ENCODE measurements around the gene LIFR.

The LIFR gene

DNA sequence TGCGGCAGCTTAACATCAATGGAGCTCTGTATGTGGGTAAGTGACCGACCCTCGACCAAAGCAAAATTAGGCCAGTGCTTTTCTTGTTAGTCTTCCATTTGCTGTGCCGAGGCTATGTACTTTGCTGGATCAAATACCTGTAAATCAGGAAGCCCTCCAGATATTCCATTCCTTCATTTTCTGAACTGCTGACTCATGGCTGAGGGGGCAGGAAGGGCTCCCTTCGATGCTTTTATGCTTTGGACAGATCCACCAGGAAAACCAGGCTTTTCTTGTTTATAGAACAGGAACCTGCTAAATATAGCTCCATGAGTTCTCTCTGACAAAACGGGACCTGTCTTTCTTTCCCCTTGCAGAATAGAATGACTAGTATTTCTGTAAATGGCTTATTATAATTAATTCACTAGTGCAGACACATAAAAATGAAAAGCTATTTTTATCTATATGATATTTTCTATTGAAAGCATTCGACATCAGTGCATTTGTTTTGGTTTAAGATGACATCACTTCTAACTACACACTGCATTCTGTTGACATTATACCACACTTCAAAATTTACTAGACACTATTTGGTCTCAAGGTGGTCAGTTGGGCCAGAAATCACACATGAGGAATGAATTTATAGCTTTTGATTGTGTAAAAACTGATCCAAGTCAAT, 93.3 kb downstream of the LIFR start:
- DNase-seq: no peak

DNA sequence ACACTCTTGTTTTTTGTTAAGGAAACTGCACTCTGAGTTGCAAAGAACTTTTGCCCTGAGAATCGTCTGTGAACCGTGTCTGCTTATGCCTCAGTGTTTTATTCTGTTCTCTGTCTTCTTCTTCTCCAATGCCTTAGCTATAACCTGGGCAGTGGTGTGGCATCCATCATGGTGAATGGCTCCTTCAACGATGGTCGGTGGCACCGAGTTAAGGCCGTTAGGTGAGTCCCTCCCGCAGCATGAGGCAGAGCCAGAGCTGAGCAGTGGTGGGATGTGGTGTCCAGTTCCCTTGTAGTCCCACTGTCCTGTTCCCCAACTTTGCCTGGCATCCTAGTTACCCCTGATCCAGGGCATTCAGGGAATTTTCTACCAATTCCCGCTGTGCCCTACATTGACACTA, 98.3 kb downstream of the LIFR start:
- DNase-seq: no peak

DNA sequence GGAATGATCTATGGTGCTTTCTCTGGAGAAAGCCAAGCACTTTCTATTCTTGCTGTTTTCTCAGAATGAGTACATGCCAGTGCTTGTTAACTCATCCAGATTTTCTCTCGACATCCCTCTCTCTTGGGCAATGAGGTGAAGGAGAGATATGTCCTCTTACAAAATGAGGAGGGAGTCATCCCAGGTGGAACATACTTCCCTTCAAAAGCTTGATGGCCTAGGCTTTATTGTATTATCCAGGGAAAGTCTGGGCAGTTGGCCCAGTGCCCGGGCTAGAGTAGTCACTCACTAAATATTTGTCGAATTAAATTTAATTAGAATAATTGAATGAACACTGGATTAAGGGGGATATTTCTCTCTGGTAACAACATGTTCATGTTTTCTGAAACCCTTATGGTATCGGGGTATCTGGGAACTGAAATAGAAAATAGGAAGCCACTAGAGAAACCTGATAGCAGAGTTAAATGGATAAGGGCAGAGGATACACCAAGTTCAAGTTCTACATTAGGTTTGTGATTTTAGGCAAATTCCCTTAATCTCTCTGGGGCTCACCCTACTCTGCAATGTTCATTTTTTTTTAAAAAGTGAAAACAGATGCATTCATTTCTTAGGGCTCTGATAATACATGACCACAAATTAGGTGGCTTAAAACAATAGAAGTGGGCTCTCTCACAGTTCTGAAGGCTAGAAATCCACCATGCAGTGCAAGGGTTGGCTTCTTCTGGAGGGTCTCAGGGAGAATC, 99.6 kb downstream of the LIFR start:
- DNase-seq: no peak

DNA sequence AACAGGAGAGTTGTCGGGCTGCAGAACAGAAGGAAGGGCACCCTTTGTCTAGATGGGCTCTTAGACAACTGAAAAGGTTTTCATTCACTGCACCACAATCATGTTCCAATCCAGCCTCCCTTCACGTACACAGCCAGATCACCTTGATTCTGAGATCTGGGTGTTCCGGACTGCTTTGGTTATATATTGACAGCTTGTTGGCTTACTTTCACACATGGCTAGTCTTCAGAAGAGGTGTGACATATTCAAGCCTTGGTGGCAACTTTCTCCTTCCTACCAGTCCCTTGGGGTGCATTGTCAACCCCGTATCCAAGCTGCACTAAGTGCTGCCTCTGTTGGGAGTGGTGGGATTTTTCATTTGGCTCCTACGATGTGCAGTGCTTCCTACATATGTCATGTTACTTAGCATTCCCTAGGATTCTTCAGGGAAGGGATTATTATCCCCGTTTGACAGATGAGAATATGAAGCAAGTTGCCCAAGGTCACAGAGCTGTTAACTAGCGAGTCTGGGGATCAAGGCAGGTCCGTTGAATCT, 100.6 kb downstream of the LIFR start:
- DNase-seq: no peak

DNA sequence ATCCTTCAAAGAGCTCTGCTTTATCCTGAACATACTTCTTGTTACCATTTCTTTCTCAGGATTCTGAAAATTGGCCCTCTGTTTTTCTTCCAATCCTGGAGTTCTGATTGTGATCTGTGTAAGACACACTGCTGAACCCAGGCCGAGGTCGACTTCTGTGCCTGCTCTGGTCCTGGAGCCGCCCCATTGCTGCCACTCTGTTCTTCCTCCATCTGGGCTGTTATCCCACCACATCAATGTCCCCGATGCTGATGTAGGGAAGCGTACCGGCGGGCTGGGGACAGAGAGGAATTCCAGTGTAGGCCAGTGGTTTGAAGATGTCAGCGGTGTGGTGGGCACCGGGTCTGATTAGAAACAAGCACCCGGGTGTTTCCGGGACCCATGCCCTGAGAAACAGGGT, 102.5 kb downstream of the LIFR start:
- DNase-seq: no peak

DNA sequence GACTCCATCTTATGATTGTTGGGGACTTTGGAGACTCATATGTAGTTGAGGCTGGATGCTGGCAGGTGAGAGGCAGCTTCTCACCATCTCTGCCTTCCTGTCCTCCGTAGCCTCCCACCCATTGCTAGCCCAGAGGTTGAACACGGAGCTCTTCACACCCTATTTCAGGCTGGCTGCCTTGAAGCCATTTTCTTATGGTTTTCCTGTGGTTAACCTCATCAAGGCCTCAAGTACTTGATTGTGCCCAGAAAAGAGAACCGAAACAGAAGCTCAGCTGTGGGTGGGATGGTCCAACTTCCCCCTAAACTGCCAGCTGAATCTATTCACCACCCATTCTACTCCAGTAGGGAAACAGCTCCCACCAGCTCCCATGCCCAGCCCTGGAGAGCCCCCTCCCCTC, 102.9 kb downstream of the LIFR start:
- no peak for DNase-seq

DNA sequence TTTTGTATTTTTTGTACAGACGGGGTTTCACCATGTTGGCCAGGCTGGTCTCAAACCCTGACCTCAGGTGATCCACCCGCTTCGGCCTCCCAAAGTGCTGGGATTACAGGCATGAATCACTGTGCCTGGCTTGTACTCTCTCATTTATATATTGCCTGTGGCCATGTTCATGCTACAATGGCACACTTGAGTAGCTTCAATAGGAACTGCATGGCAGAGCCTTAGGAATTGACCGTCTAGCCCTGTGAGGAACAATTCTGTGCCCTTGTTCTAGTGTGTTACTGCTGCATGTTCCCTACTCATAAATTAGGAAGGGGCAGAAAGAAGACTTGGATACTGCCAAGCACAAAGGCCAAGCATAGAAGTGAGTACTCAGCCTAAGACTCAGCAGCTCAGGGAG, 104.2 kb downstream of the LIFR start:
- DNase-seq: no peak

DNA sequence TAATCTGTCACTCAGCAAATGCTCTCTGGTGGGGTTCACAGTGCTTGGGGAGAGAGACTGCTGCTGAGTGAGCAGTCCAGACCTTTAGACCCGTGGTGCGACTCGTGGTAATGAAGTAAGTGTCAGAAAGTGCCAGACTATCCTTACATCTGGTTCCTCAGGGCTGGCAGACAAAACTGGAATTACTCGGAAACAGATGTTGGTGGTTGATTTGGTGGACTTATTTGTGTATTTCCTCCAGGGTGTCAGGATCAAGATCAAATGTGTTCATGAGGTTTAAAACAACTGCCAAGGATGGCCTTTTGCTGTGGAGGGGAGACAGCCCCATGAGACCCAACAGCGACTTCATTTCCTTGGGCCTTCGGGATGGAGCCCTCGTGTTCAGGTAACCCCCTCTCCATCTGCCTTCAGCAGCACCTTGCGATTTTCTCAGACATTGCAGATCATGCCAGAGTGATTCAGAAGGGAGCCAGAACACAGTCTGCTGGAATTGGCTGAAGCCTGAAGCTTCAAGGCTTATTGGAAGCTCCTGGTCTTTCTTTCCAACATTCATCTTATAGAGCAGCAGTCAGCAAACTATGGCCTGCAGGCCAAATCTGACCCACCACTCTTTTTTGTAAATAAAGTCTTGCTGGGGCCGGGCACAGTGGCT, 105.2 kb downstream of the LIFR start:
- DNase-seq: no peak

DNA sequence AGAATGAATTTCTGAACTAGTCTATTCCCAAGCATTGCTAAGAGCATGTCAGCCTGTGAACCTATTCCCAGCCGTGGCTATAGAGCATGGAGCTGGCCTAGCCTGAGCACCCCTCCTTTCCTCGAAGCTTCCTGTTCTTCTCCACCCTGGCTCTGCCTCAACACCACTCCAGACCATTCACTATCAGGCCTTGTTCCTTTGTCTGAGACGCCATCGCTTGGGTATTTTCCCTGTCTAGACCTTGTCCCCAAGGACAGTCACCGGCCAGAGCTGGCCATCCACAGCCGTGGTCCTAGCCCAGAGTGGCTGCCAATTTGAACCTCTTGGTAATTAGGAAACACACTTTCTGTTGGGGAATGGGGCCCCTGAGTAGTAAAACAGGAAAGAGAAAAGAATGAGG, 105.8 kb downstream of the LIFR start:
- no peak for DNase-seq

DNA sequence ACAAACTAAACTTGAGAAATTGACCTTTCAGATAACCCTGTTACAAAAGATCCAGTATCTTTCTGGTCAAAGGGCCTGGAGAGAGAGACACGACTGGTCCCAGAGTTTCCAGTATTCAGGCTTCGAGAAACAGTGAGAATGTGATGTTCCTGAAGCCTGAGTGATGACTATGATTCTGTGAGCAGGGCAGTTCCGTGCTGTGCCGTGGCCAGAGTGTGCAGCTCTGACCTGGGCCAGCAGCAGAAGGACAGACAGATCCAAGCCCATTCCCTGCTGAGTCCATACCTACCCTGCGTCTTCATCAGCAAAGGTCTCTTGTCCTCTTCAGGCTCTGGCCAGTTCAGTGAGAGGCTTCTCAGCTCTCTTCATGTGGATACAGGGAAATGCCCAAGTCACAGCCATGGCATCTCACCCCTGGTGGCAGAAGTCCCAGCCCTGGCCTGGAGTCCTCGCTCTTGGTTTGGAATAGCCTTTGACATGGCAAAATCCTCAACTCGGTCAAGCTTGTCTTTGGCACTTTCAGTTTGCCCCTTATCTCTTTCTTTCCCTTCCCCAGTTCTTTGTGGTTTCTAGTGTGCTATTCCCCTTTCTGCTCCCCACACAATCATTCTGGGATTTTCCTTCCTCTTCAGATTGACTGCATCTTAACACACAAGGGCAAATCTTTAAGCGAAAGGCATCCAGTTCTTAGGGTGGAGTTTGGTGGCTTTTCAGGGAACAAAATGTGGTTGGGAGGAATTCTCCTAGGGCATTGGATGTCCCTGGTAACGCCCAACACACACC, 107.7 kb downstream of the LIFR start:
- DNase-seq: no peak

DNA sequence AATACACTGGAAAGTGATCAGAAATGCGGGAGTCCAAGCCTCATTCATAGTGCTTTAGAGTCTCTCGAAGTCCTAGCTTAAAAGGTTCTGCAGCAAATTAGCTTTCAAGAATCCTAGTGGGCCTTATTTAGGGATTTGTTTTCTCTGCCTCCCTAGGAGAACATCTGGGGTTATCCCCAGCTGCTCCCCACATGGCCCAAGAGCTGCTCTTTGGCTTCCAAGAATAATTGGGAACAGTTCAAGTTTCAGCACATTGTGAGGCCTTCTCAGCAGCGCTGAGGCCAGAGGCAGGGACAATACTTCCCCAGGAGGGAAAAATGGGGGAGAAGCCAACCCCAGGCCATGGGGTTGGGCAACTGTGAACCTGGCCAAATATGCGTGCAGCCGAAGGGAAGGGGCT, 108.7 kb downstream of the LIFR start:
- no peak for DNase-seq

DNA sequence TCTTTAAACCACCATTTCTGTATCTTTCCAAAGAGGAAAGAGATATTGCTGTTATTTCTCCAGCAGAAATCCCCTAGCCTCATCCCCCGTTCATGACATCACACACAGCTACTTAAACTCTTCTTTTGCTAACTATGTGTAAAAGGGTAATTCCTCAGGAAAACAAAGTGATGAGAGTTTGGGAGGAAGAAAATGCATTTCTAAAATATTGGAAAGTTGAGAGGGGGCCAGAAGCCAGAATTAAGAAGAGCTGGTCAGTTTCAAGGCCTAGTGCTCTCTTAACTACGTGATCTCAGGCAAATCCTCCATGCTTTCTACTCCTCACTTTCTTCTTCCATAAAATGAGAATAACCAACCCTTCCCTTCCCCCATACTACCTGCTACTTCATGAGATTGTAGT, 109.4 kb downstream of the LIFR start:
- no peak for DNase-seq

DNA sequence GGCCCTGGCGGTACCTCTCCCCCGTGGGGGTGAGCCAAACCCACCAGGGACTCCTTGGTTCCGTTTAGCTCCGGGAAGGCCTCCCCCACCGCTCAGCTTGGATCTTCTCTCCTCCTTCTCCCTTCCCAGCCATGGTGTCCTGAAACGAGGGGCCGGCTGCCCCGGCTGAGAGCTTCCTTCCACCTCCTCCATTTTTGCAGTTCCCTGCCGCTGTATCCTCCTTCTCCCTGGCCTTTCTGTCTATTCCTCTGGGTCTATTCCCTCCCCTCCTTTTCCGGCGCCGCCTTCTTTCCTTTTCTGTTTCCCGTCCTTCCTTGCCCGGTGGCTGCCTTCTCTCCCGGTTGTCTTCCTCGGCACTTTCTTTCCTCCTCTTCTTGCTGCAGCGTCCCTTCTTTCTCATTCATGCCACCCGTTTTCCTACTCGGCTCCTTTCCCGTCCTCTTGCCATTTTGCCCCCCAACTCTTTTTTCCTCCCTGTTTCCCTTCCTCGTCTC, 110.4 kb downstream of the LIFR start:
- no peak for DNase-seq

DNA sequence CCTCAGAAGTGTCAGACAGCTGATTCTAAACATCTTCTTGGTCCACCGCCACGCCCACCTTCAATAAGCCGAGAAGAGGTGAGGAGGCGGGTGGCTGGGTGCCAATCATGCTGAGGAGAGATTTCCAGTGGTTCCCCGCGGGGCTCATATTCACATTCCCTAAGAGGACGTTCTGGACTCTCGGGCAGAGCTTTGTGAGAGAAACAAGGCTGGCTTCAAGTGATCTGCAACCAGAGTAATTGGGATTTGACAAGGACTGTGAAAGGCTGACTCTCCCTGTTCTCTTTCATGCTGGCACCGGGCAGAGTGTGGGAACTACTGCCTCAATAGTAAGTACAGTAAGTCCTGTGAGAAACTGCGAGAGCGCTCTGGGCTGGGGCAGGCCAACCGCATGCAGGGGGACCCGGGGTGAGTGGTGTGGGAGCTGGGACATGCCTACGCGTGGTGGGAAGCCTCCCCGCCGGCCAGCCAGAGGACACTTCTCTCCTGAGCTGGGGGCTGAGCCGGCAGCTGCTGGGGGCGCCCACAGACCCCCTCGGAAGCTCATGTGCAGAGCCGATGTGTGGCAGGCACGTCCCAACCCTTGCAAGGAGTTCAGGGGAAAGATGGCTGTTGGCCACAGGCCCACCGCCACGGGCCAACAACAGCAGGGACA, 110.9 kb downstream of the LIFR start:
- no peak for DNase-seq

DNA sequence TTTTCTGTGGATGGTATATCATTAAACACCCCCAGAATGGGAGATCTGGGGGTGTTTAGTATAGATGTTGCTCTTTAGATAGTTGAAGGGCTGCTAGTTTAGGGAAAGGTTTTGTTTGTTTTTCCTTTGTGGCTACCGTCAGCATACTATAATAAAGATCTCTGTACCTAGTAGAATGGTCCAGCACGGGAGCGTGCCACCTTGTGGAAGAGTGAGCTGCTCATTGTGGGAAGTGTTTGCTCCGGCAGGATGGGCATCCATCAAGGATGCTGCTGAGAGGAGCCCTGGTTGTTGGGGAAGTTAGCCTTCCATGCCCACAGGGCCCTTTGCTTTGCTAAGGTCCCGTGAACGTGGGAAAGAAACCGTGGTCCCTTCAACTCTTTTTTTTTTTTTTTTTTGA, 113.1 kb downstream of the LIFR start:
- no peak for DNase-seq

DNA sequence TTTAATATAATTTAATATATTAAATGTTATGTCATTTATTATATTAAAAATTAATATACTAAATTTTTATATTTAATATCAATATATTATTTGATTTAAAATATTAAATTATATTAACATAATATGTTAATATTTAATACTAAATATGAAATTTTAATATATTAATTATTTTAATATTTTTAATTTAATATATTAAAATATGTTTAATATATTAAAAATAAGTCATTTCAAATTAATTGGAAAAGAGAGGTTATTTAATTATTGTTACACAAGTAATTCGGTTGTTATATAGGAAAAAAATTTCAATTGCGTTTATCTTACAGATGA, 114.2 kb downstream of the LIFR start:
- DNase-seq: no peak

DNA sequence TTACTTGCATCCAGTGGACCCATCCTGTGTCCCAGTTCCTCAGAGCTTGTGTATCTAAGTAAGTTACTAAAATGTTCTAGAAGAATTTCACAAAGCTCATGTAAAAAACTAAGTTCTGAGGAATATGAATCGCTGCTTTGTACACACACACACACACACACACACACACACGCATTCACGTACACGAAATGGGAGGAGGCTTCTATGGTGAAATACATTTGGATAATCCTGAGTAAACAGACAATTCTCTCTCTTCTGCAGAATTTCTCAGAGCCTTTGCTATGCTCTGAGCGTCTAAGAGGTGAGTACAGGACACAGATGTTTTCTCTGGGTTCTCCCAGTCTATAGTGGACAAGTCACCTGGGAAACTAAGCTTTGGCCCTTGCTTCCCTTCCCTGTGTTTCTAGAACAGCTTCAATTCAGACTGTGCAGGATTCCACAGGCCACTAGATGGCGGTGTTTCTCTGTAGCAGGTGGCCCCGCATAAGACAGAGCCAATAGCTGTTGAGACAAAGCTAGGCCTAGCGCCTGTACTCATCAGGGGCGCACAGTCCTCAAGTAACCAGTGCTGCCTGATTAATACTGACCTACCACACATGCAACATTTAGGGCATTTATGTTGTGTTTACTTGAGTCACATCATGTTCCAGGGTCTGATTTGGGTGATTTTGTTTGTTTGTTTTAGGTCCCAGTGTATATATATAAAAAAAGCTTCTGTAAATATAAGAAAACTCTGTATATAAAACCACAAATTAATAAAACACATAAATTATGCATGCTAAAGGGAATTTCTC, 114.8 kb downstream of the LIFR start:
- DNase-seq: peak; percentile 92

DNA sequence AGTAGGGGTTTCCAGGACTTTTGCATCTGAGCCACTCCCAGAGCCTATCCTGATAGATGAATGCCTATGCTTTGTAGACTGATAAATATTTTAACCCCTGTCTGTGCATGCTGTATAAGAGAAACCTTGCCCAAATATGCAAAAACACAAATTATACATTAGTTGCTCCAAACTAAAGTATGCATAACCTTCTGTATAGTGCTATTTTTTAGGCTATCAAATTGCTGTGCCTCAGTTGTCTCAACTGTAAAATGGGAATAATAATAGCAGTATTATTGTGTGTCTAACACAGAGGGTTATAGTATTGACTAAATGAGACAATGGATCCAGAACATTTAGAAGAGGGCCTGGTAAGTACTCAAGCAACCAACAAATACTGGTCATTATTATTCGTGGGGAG, 117.7 kb downstream of the LIFR start:
- DNase-seq: no peak

DNA sequence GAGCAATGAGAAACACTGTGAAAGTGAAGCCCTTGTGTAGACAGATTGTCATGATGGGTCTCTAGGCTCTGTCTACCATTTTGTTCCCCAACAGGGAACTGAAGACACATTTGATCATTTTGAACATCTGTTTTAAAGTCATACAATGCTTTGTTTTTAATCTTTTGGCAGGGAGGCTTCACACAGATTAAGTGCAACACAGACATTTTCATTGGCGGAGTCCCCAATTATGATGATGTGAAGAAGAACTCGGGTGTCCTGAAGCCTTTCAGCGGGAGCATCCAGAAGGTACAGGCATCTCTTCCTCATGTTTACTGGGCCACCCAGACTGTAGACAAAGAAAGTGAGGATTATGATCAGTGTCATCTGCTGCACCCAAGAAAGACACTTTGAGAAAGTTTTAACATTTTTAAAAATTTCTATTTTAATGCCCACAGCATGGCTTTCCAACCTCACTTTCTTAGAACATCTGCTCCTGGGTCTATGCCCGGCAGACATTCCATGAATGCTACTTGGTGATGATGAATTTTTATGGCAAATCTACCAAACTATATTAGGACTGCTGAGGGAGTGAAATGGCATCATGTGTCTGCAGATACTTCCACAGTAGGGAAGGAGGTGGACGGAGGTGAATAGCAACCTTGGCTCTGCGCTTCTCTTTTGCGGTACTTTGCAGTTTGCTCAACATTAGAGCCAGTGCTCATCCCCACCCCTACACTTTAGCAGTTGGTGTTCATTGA, 121.3 kb downstream of the LIFR start:
- no peak for DNase-seq

DNA sequence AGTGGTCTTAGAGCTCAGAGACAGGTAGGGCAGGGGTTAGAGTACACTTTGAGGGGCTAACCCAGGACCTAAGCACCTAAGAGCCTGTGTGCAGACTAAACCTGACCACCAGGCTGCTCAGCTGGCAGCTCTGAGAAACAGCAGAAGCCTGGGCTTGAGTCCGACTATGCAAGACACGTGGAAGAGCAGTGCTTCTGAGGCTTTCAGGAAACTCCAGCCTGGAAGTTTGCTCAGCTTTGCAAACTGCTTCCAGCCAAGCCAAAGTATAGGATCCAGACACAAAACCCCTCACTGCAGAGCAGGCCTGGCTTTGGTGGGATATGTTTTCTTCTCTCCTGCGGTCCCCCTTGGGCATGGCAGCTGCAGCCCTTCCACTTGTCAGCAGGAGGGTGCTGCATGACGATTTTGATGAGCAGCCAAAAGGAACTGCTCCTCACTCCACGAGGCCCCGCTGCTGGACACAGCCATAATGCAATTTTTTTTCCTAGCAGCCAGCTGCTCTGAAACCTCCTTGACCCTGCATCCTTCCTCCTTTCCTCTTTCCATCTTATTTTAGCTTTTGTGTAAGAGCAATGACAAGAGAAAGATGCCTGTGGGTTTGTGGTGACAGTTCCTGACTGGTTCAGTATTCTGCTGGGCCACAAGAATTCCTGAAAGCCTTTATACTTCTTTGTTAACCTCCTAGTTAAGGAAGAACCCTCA, 123.1 kb downstream of the LIFR start:
- DNase-seq: no peak

Measured in NCI-H2107 (cell line).